ENCODE measurements around the gene RNF141.

Gene RNF141

DNA sequence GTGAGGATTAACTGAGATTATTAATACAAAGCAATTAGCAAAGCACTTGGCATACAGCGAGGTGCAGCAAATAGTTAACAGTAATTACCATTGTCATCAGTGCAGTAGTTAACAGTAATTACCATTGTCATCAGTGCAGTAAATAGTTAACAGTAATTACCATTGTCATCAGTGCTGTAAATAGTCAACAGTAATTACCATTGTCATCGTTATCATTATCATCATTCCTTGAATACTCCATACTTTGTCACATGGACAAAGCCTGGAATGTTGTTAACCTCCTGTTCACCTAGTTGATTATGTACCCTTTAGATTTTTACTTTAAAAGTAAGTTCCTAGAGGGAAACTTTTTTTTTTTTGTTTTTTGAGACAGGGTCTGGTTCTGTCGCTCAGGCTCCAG is 47.0 kb upstream of the RNF141 start:
- no peak for ATAC-seq (ENCODE audit: insufficient read depth, low read depth)
- Histone ChIP-seq H3K9ac (ENCODE audit: low read depth, low read length) (no peak overlapping the region), H3K27me3 (ENCODE audit: insufficient read depth, low read length, poor library complexity) (peaks cover 21% of the 10 kb centered on the region), H3K4me1 (ENCODE audit: insufficient read depth, low read length) (no peaks in the 10 kb centered on the region), H3K4me3 (ENCODE audit: low read depth in 1 of 2, low read length in 2 of 2) (no peak overlapping the region), H3K36me3 (ENCODE audit: insufficient read depth, low read length) (no peaks in the 10 kb centered on the region), H3K79me2 (ENCODE audit: insufficient read depth, low read length) (no peaks in the 10 kb centered on the region), H3K9me3 (ENCODE audit: insufficient read depth, low read length, severe bottlenecking) (no peaks in the 10 kb centered on the region), H4K20me1 (ENCODE audit: insufficient read depth, low read length) (no peaks in the 10 kb centered on the region), H2AFZ (ENCODE audit: low read depth, low read length) (no peak overlapping the region), H3K27ac (ENCODE audit: low read length) (no peak overlapping the region), H3K4me2 (ENCODE audit: insufficient read depth, low read length) (no peak overlapping the region)
- no peak for DNase-seq
- TF ChIP-seq EZH2 (IDR thresholded peaks at IDR 0.05; ENCODE audit: borderline replicate concordance, low read depth, low read length, severe bottlenecking), result no peak
- TF ChIP-seq, protein P1, sequence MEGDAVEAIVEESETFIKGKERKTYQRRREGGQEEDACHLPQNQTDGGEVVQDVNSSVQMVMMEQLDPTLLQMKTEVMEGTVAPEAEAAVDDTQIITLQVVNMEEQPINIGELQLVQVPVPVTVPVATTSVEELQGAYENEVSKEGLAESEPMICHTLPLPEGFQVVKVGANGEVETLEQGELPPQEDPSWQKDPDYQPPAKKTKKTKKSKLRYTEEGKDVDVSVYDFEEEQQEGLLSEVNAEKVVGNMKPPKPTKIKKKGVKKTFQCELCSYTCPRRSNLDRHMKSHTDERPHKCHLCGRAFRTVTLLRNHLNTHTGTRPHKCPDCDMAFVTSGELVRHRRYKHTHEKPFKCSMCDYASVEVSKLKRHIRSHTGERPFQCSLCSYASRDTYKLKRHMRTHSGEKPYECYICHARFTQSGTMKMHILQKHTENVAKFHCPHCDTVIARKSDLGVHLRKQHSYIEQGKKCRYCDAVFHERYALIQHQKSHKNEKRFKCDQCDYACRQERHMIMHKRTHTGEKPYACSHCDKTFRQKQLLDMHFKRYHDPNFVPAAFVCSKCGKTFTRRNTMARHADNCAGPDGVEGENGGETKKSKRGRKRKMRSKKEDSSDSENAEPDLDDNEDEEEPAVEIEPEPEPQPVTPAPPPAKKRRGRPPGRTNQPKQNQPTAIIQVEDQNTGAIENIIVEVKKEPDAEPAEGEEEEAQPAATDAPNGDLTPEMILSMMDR (IDR thresholded peaks at IDR 0.05; ENCODE audit: borderline replicate concordance, extremely low read depth, low read length, poor library complexity, severe bottlenecking), result no peak

DNA sequence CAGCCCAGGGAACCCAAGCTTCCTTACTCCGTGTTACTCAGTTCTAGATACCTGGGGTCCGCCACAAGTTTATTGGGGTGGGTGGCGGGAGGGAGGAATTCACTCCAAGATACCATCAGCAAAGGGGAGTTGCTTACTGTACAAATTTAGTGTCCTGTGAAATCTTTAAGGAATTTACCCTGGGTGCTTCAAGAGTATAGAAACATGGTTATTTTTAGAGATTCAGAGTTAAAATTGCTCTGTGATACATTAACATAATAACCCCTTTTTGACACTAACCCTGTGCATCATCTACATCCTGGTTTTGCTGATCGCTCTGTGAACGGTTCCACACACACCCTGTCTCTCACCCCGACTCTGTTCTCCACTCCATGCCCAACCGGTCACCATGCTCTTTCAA is 46.4 kb upstream of the RNF141 start:
- H3K4me1 ChIP-seq (ENCODE audit: insufficient read depth, low read length), result no peaks in the 10 kb centered on the region
- H2AFZ ChIP-seq (ENCODE audit: low read depth, low read length), result no peak overlapping the region
- no peak for DNase-seq
- H3K9me3 ChIP-seq (ENCODE audit: insufficient read depth, low read length, severe bottlenecking), result no peaks in the 10 kb centered on the region
- no peak overlapping the region for H3K4me3 ChIP-seq (ENCODE audit: low read depth in 1 of 2, low read length in 2 of 2)
- H3K27me3 ChIP-seq (ENCODE audit: insufficient read depth, low read length, poor library complexity), result peaks cover 21% of the 10 kb centered on the region
- no peak overlapping the region for H3K4me2 ChIP-seq (ENCODE audit: insufficient read depth, low read length)
- ATAC-seq (ENCODE audit: insufficient read depth, low read depth), result no peak
- TF ChIP-seq, protein P1 (IDR thresholded peaks at IDR 0.05; ENCODE audit: borderline replicate concordance, extremely low read depth, low read length, poor library complexity, severe bottlenecking), result no peak
- no peak for TF ChIP-seq EZH2 (IDR thresholded peaks at IDR 0.05; ENCODE audit: borderline replicate concordance, low read depth, low read length, severe bottlenecking)
- no peak overlapping the region for H3K27ac ChIP-seq (ENCODE audit: low read length)
- H4K20me1 ChIP-seq (ENCODE audit: insufficient read depth, low read length), result no peaks in the 10 kb centered on the region
- H3K79me2 ChIP-seq (ENCODE audit: insufficient read depth, low read length), result no peaks in the 10 kb centered on the region
- no peak overlapping the region for H3K9ac ChIP-seq (ENCODE audit: low read depth, low read length)
- H3K36me3 ChIP-seq (ENCODE audit: insufficient read depth, low read length), result no peaks in the 10 kb centered on the region

DNA sequence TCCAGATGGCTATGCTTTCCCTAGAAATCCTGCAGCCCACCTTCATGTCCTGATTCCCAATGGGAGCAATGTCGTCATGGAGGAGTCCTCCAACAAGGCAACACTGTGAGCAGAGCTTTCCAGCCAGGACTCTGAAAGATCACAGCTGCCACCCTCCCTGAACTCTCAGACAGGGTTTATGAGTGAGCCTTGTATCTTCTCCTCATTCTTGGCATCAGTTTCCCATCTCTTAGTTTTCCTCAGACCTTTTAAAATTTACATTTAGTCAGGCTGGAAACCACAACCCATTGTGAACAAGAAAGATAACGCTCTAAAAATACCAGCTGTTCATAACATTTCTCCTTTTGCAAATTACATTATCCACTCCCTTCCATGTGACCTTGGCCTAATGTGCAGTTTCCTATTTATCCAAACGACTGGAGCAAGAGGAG is 43.1 kb upstream of the RNF141 start:
- ATAC-seq (ENCODE audit: insufficient read depth, low read depth) (no peak), DNase-seq (no peak)
- H3K27ac ChIP-seq (ENCODE audit: low read length), result no peak overlapping the region
- TF ChIP-seq, protein P1 (IDR thresholded peaks at IDR 0.05; ENCODE audit: borderline replicate concordance, extremely low read depth, low read length, poor library complexity, severe bottlenecking), result no peak
- TF ChIP-seq EZH2 (IDR thresholded peaks at IDR 0.05; ENCODE audit: borderline replicate concordance, low read depth, low read length, severe bottlenecking), result no peak
- no peaks in the 10 kb centered on the region for H3K4me1 ChIP-seq (ENCODE audit: insufficient read depth, low read length)
- H3K79me2 ChIP-seq (ENCODE audit: insufficient read depth, low read length), result no peaks in the 10 kb centered on the region
- H3K27me3 ChIP-seq (ENCODE audit: insufficient read depth, low read length, poor library complexity), result peaks cover 11% of the 10 kb centered on the region
- no peaks in the 10 kb centered on the region for H3K36me3 ChIP-seq (ENCODE audit: insufficient read depth, low read length)
- H3K4me3 ChIP-seq (ENCODE audit: low read depth in 1 of 2, low read length in 2 of 2), result no peak overlapping the region
- no peaks in the 10 kb centered on the region for H3K9me3 ChIP-seq (ENCODE audit: insufficient read depth, low read length, severe bottlenecking)
- no peak overlapping the region for H2AFZ ChIP-seq (ENCODE audit: low read depth, low read length)
- H3K4me2 ChIP-seq (ENCODE audit: insufficient read depth, low read length), result no peak overlapping the region
- H4K20me1 ChIP-seq (ENCODE audit: insufficient read depth, low read length), result no peaks in the 10 kb centered on the region
- H3K9ac ChIP-seq (ENCODE audit: low read depth, low read length), result no peak overlapping the region

DNA sequence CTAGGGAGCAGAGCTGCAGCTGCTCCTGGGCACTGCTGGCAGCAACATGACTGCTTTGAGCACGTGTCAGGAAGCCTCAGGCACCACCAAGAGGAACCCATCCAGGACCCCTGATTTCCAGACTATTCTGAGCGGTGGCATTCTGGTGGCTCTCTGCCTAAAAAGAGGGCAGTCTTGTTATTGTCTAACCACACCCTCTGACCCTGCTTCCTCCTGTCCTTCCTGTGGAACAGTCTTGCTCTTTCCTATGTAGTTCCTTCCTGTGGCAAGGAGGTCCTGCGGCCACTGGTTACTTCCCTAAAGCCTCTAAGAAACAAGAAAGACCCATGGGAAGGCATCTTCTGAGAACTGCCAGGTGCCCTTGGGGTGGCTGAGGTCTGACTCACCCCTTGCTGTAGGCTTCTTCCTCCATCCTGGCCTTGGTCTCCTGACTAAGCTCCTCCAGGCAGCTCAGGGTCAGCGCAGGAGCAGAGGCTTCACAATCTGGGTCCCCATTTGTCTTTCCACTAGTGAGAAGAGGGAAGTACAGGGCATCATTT is 40.6 kb upstream of the RNF141 start:
- Histone ChIP-seq H3K27me3 (ENCODE audit: insufficient read depth, low read length, poor library complexity) (peaks cover 14% of the 10 kb centered on the region), H2AFZ (ENCODE audit: low read depth, low read length) (no peak overlapping the region), H3K4me2 (ENCODE audit: insufficient read depth, low read length) (no peak overlapping the region), H3K9me3 (ENCODE audit: insufficient read depth, low read length, severe bottlenecking) (no peaks in the 10 kb centered on the region), H3K4me3 (ENCODE audit: low read depth in 1 of 2, low read length in 2 of 2) (no peak overlapping the region), H4K20me1 (ENCODE audit: insufficient read depth, low read length) (no peaks in the 10 kb centered on the region), H3K79me2 (ENCODE audit: insufficient read depth, low read length) (no peaks in the 10 kb centered on the region), H3K9ac (ENCODE audit: low read depth, low read length) (no peak overlapping the region), H3K36me3 (ENCODE audit: insufficient read depth, low read length) (no peaks in the 10 kb centered on the region), H3K27ac (ENCODE audit: low read length) (no peak overlapping the region), H3K4me1 (ENCODE audit: insufficient read depth, low read length) (no peaks in the 10 kb centered on the region)
- DNase-seq, result no peak
- no peak for ATAC-seq (ENCODE audit: insufficient read depth, low read depth)
- TF ChIP-seq, protein P1 (IDR thresholded peaks at IDR 0.05; ENCODE audit: borderline replicate concordance, extremely low read depth, low read length, poor library complexity, severe bottlenecking), result no peak
